Neural crest cell (in vitro differentiated cells): ENCODE data around the gene HECTD1. TPM values are rescaled to one million over a fixed set of nuclear protein-coding genes. Genes with fewer than 3 reads are reported as not detected.

Experiments
- DNase-seq: peaks from one replicate; pipeline ENCODE4 v3.0.0; 2021; ENCODE audit warnings: low read depth, mixed read lengths, low spot score
- H3K27ac Mint-ChIP-seq: one replicate; pipeline ENCODE4 v1.8.0; 2021; ENCODE audit warnings: mild to moderate bottlenecking, mixed read lengths; ENCODE audit not compliant: unreplicated experiment
- H3K27me3 Mint-ChIP-seq: 2 replicates; pipeline ENCODE4 v1.8.0; 2021; ENCODE audit warnings: low read depth, mild to moderate bottlenecking, mixed read lengths
- H3K36me3 Mint-ChIP-seq: 2 replicates; pipeline ENCODE4 v1.8.0; 2021; ENCODE audit warnings: low read depth, mild to moderate bottlenecking, mixed read lengths
- H3K4me1 Mint-ChIP-seq: 2 replicates; pipeline ENCODE4 v1.8.0; 2021; ENCODE audit warnings: mixed read lengths
- H3K4me3 Mint-ChIP-seq: one replicate; pipeline ENCODE4 v1.8.0; 2021; ENCODE audit warnings: mild to moderate bottlenecking, mixed read lengths
- H3K9me3 Mint-ChIP-seq: 2 replicates; pipeline ENCODE4 v1.8.0; 2021; ENCODE audit warnings: mixed read lengths
- total RNA-seq: library from RNA; stranded (reverse); gene quantifications from 2 replicates; pipeline ENCODE4 v1.2.1, GENCODE V29; 2021
- TF ChIP-seq, protein P1 (sequence below): fragments of 200-600 bp; sonication (generic); conservative IDR thresholded peaks from 2 replicates; pipeline ENCODE4 v1.5.0; 2021; ENCODE audit warnings: antibody characterized with exemption, mild to moderate bottlenecking

The HECTD1 gene
- total RNA-seq, 1 donor from 2014 or later, result 152 TPM

DNA sequence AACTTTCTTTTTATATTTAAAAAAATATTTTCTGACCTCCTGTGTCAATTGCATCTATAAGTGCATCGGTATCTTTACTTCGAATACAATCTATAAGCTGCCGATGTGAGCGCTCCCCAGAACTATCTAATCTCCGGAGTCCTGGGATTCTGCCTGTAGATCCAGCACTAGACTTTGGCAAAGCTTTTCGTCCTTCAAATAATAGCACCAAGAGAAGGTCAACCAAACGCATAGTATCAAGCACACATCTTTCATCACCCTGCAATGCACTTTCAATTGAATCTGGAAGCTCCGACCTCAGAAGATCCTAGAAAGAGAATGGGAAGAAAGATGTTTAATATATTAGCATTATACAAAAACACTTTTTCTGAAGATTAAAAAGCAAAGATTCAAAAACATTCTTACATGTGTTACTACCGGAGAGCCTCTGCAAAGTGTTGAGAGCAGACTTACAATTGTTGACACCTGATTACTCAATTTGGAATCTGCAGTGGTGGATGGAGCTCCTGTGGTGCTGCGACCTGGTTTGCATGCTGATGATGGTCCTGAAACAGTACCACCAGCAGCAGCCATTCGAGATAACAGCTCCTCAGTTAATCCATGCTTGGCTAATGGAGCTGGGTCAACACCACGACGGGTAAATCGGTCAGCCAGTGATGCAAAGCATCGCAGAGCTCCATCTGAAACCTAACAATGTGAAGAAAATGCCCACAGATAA lies 34.3 kb downstream of the HECTD1 start:
- no peaks in the 10 kb centered on the region for H3K27me3 Mint-ChIP-seq
- H3K4me1 Mint-ChIP-seq, result no peaks in the 10 kb centered on the region
- no peaks in the 10 kb centered on the region for H3K9me3 Mint-ChIP-seq
- TF ChIP-seq, protein P1, sequence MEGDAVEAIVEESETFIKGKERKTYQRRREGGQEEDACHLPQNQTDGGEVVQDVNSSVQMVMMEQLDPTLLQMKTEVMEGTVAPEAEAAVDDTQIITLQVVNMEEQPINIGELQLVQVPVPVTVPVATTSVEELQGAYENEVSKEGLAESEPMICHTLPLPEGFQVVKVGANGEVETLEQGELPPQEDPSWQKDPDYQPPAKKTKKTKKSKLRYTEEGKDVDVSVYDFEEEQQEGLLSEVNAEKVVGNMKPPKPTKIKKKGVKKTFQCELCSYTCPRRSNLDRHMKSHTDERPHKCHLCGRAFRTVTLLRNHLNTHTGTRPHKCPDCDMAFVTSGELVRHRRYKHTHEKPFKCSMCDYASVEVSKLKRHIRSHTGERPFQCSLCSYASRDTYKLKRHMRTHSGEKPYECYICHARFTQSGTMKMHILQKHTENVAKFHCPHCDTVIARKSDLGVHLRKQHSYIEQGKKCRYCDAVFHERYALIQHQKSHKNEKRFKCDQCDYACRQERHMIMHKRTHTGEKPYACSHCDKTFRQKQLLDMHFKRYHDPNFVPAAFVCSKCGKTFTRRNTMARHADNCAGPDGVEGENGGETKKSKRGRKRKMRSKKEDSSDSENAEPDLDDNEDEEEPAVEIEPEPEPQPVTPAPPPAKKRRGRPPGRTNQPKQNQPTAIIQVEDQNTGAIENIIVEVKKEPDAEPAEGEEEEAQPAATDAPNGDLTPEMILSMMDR, result no peak
- no peak for DNase-seq
- H3K4me3 Mint-ChIP-seq, result no peak overlapping the region
- H3K36me3 Mint-ChIP-seq, result peaks cover 18% of the 10 kb centered on the region
- H3K27ac Mint-ChIP-seq, result no peak overlapping the region

DNA sequence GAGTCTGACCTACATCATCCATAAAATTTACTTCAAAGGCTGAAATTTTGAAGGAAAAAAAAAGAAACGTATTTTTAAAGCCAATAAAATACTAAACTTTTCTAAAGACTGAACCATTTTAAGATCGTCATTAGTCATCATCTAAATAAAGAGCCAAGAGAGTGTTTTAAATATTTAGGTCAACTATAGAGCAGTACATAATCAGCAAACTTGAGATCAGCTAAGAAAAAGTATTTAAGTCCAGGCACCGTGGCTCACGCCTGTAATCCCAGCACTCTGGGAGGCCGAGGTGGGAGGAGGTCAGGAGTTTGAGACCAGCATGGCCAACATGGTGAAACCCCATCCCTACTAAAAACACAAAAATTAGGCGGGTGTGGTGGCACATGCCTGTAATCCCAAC lies 35.5 kb downstream of the HECTD1 start:
- Mint-ChIP-seq H3K27me3 (no peaks in the 10 kb centered on the region), H3K36me3 (peaks cover 19% of the 10 kb centered on the region), H3K27ac (no peak overlapping the region), H3K4me3 (no peak overlapping the region), H3K4me1 (no peaks in the 10 kb centered on the region), H3K9me3 (no peaks in the 10 kb centered on the region)
- DNase-seq, result no peak
- TF ChIP-seq, protein P1, result no peak

DNA sequence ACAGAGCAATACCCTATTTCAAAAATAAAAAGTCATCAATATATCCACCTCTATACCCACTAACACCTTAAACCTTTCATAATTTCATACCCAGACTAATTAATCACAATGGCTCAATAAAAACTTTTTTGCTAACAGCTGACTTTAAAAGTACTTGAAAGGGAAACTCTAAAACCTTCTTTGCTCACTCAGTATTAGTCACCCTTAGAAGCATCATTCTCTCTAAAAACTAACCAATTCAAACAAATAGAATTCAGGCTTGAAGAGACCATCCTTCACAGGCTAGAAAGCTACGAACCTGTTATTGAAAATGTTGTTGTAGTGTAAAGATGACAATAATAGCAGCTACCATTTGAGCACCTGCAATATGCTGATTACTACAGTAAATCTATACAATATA lies 37.2 kb downstream of the HECTD1 start:
- H3K36me3 Mint-ChIP-seq, result peaks cover 23% of the 10 kb centered on the region
- H3K27me3 Mint-ChIP-seq, result no peaks in the 10 kb centered on the region
- H3K9me3 Mint-ChIP-seq, result no peaks in the 10 kb centered on the region
- H3K27ac Mint-ChIP-seq, result no peak overlapping the region
- H3K4me1 Mint-ChIP-seq, result no peaks in the 10 kb centered on the region
- TF ChIP-seq, protein P1, result no peak
- H3K4me3 Mint-ChIP-seq, result no peak overlapping the region
- DNase-seq, result no peak

DNA sequence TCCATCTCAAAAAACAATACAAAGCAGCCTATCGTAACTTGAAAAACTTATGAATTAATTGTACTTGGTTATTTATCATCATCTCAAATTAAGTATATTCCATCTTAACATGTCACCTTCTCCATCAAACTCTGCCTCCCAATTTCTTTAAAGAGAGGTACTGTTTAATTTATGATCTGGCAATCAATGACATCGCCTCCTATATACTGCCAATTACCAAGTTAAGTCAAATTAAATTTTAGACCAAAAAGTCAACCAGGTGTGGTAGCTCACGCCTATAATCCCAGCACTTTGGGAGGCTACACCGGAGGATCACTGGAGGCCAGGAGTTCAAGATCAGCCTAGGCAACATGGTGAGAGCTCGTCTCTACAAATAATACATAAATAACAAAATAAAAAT lies 37.7 kb downstream of the HECTD1 start:
- TF ChIP-seq, protein P1, result no peak
- Mint-ChIP-seq H3K27ac (no peak overlapping the region), H3K4me3 (no peak overlapping the region), H3K36me3 (peaks cover 27% of the 10 kb centered on the region), H3K4me1 (no peaks in the 10 kb centered on the region), H3K9me3 (no peaks in the 10 kb centered on the region), H3K27me3 (no peaks in the 10 kb centered on the region)
- DNase-seq, result no peak

DNA sequence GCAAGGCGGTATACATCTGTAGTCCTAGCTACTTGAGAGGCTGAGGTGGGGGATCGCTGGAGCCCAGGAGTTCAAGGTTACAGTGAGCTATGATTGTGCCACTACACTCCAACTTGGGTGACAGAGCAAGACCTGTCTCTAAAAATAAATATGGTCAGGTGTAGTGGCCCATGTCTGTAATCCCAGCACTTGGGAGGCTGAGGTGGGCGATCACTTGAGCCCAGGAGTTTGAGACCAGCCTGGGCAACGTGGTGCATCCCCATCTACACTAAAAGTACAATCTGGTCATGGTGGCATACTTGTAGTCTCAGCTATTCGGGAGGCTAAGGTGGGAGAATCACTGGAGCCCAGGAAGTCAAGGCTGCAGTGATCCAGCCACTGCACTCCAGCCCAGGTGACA lies 40.6 kb downstream of the HECTD1 start:
- TF ChIP-seq, protein P1, result no peak
- H3K9me3 Mint-ChIP-seq, result no peaks in the 10 kb centered on the region
- H3K27me3 Mint-ChIP-seq, result no peaks in the 10 kb centered on the region
- no peak overlapping the region for H3K27ac Mint-ChIP-seq
- H3K36me3 Mint-ChIP-seq, result peaks cover 22% of the 10 kb centered on the region
- no peaks in the 10 kb centered on the region for H3K4me1 Mint-ChIP-seq
- no peak for DNase-seq
- no peak overlapping the region for H3K4me3 Mint-ChIP-seq
